Hepatocyte (in vitro differentiated cells): Measurements from ENCODE around the gene OAS3. TPM values are rescaled to one million over a fixed set of nuclear protein-coding genes. Genes with fewer than 3 reads are reported as not detected.

Experiments
- DNase-seq: peaks from one replicate; pipeline ENCODE4 v3.0.0-alpha.2; 2016; ENCODE audit warnings: low spot score
- H2AFZ ChIP-seq: fragments of 200-600 bp; sonication (generic); 2 replicates; pipeline ENCODE4 v1.6.0; 2016; ENCODE audit warnings: antibody characterized with exemption, mild to moderate bottlenecking
- H3K27ac ChIP-seq: fragments of 200-600 bp; sonication (generic); 2 replicates; pipeline ENCODE4 v1.5.1; 2016; ENCODE audit warnings: mild to moderate bottlenecking
- H3K27me3 ChIP-seq: fragments of 200-600 bp; sonication (generic); 2 replicates; pipeline ENCODE4 v1.6.1; 2016
- H3K36me3 ChIP-seq: fragments of 200-600 bp; sonication (generic); replicated peaks from 2 replicates; pipeline ENCODE4 v1.5.1; 2016; ENCODE audit warnings: low read depth; ENCODE audit not compliant: insufficient read depth
- H3K4me1 ChIP-seq: fragments of 200-600 bp; sonication (generic); 2 replicates; pipeline ENCODE4 v1.5.1; 2016; ENCODE audit warnings: mild to moderate bottlenecking, moderate library complexity; ENCODE audit not compliant: insufficient read depth
- H3K4me2 ChIP-seq: fragments of 200-600 bp; sonication (generic); 2 replicates; pipeline ENCODE4 v1.6.0; 2016
- H3K4me3 ChIP-seq: fragments of 200-600 bp; sonication (generic); 2 replicates; pipeline ENCODE4 v1.5.1; 2016; ENCODE audit warnings: mild to moderate bottlenecking
- H3K79me2 ChIP-seq: fragments of 200-600 bp; sonication (generic); 2 replicates; pipeline ENCODE4 v1.6.0; 2017; ENCODE audit warnings: mild to moderate bottlenecking
- H3K9me2 ChIP-seq: fragments of 200-600 bp; sonication (generic); replicated peaks from 2 replicates; pipeline ENCODE4 v1.6.0; 2017; ENCODE audit warnings: mild to moderate bottlenecking; ENCODE audit not compliant: insufficient read depth
- H3K9me3 ChIP-seq: fragments of 200-600 bp; sonication (generic); 2 replicates; pipeline ENCODE4 v1.5.1; 2016; ENCODE audit warnings: low read depth, mild to moderate bottlenecking
- H4K20me1 ChIP-seq: fragments of 200-600 bp; sonication (generic); 2 replicates; pipeline ENCODE4 v1.6.0; 2016; ENCODE audit warnings: mild to moderate bottlenecking; ENCODE audit not compliant: insufficient read depth, poor library complexity, severe bottlenecking
- CTCF ChIP-seq: fragments of 200-600 bp; sonication (generic); IDR thresholded peaks from 2 replicates; pipeline ENCODE4 v1.5.1; 2016; ENCODE audit warnings: antibody characterized with exemption, mild to moderate bottlenecking; ENCODE audit not compliant: poor library complexity
- EZH2 ChIP-seq: fragments of 200-600 bp; sonication (generic); IDR thresholded peaks from 2 replicates; pipeline ENCODE4 v1.6.1; 2016; ENCODE audit warnings: antibody characterized with exemption, mild to moderate bottlenecking, borderline replicate concordance
- EZH2phosphoT487 ChIP-seq: fragments of 200-600 bp; sonication (generic); IDR thresholded peaks from one replicate; pipeline ENCODE4 v1.6.1; 2018; ENCODE audit warnings: antibody characterized with exemption, mild to moderate bottlenecking, low read depth, moderate library complexity; ENCODE audit not compliant: unreplicated experiment, severe bottlenecking
- WGBS: methylation state at CpG from one replicate; pipeline ENCODE4 v1.1.6; 2016; ENCODE audit warnings: low lambda C conversion rate; ENCODE audit errors: missing lambda C conversion rate; 5-methylcytosine and 5-hydroxymethylcytosine counted together
- polyA plus RNA-seq: library from polyadenylated mRNA; unstranded; fragments of >200 nt; fragmentation: Nextera tagmentation; extraction: Ambion mirVana; gene quantifications from 2 replicates; pipeline ENCODE4 v1.2.1, GENCODE V29; 2016
- total RNA-seq: library from RNA; depleted of rRNA; stranded (reverse); fragments of >200 nt; gene quantifications from 2 replicates; pipeline ENCODE4 v1.2.3, GENCODE V29; 2014

Gene OAS3
- total and polyA plus RNA-seq, 2 experiments from 2014 or later: 6.6 to 15.0 TPM

- Histone ChIP-seq H3K79me2 (no peaks in the 10 kb centered on the region), H3K27ac (no peak overlapping the region), H3K9me3 (peaks cover 2% of the 10 kb centered on the region), H3K27me3 (no peaks in the 10 kb centered on the region), H3K4me1 (no peaks in the 10 kb centered on the region), H2AFZ (no peak overlapping the region), H3K4me2 (no peak overlapping the region), H3K4me3 (no peak overlapping the region), H3K9me2 (no peaks in the 10 kb centered on the region), H4K20me1 (no peaks in the 10 kb centered on the region), H3K36me3 (no peaks in the 10 kb centered on the region)
- 65% methylated on average over 6 of the region's 6 CpGs for WGBS
- no peak for TF ChIP-seq EZH2
- TF ChIP-seq CTCF: no peak
- no peak for TF ChIP-seq EZH2phosphoT487
- no peak for DNase-seq
Observed at GRCh38 chr12:112979041-112979680, 40.9 kb downstream of the OAS3 start.

GRCh38 chr12:112980491-112981158, 42.4 kb downstream of the OAS3 start:
- TF ChIP-seq CTCF (no peak), EZH2 (no peak), EZH2phosphoT487 (no peak)
- Histone ChIP-seq H3K9me2 (no peaks in the 10 kb centered on the region), H3K4me1 (no peaks in the 10 kb centered on the region), H3K27ac (no peak overlapping the region), H4K20me1 (no peaks in the 10 kb centered on the region), H3K27me3 (no peaks in the 10 kb centered on the region), H3K4me2 (no peak overlapping the region), H2AFZ (no peak overlapping the region), H3K9me3 (peaks cover 2% of the 10 kb centered on the region), H3K4me3 (no peak overlapping the region), H3K79me2 (no peaks in the 10 kb centered on the region), H3K36me3 (no peaks in the 10 kb centered on the region)
- DNase-seq: no peak
- WGBS: 85% methylated on average over 4 of the region's 4 CpGs

GRCh38 chr12:112985642-112986290, 47.5 kb downstream of the OAS3 start:
- 95% methylated on average over 1 of the region's 1 CpG for WGBS
- no peak overlapping the region for H3K4me2 ChIP-seq
- no peaks in the 10 kb centered on the region for H3K36me3 ChIP-seq

GRCh38 chr12:112986291-112986800, 48.1 kb downstream of the OAS3 start:
- Histone ChIP-seq H3K4me2 (no peak overlapping the region), H3K4me1 (no peaks in the 10 kb centered on the region), H2AFZ (no peak overlapping the region), H3K4me3 (no peak overlapping the region), H4K20me1 (no peaks in the 10 kb centered on the region), H3K9me3 (peaks cover 2% of the 10 kb centered on the region), H3K36me3 (no peaks in the 10 kb centered on the region), H3K27me3 (peaks cover 4% of the 10 kb centered on the region), H3K79me2 (no peaks in the 10 kb centered on the region), H3K9me2 (no peaks in the 10 kb centered on the region), H3K27ac (no peak overlapping the region)
- 94% methylated on average over 7 of the region's 7 CpGs for WGBS
- DNase-seq: no peak
- TF ChIP-seq EZH2phosphoT487 (no peak), EZH2 (no peak), CTCF (no peak)

More at GRCh38 chr12:112985642-112986290, 47.5 kb downstream of the OAS3 start:
- Histone ChIP-seq H3K27me3 (peaks cover 4% of the 10 kb centered on the region), H3K9me3 (peaks cover 2% of the 10 kb centered on the region), H3K4me3 (no peak overlapping the region), H3K9me2 (no peaks in the 10 kb centered on the region), H3K4me1 (no peaks in the 10 kb centered on the region), H3K79me2 (no peaks in the 10 kb centered on the region), H3K27ac (no peak overlapping the region), H2AFZ (no peak overlapping the region), H4K20me1 (no peaks in the 10 kb centered on the region)
- TF ChIP-seq EZH2: no peak
- no peak for DNase-seq
